HAP-1 (cell line): ENCODE results near the gene ZNF556.

Source experiments
- DNase-seq, 2 experiments: peaks; one replicate each; pipeline ENCODE4 v3.0.0-alpha.2; 2016 to 2020; ENCODE audit warnings: low spot score in 2 of 2
- H3K27me3 ChIP-seq: fragments of 250-450 bp; sonication (Bioruptor Pico); 2 replicates; pipeline ENCODE4 v1.5.1; 2020; ENCODE audit warnings: low read depth, mild to moderate bottlenecking, moderate library complexity
- H3K36me3 ChIP-seq: fragments of 250-450 bp; sonication (Bioruptor Pico); replicated peaks from 2 replicates; pipeline ENCODE4 v1.5.1; 2020; ENCODE audit warnings: mild to moderate bottlenecking
- H3K4me1 ChIP-seq: fragments of 250-450 bp; sonication (Bioruptor Pico); 2 replicates; pipeline ENCODE4 v1.5.1; 2020; ENCODE audit warnings: mild to moderate bottlenecking
- H3K4me3 ChIP-seq: fragments of 250-450 bp; sonication (Bioruptor Pico); 2 replicates; pipeline ENCODE4 v1.5.1; 2020; ENCODE audit warnings: mild to moderate bottlenecking, moderate library complexity
- H3K9me3 ChIP-seq: fragments of 250-450 bp; sonication (Bioruptor Pico); 2 replicates; pipeline ENCODE4 v1.5.1; 2020; ENCODE audit warnings: mild to moderate bottlenecking, moderate library complexity
- in situ Hi-C: fragments of 300-500 bp; cut with MboI; formaldehyde crosslinking; loops from 3 replicates; pipeline ENCODE4 v1.14.3; 2020; ENCODE audit warnings: low sequenced_read_pairs, inconsistent platforms, mixed read lengths

Gene ZNF556

GRCh38 chr19:2841855-2842574 is 25.1 kb upstream of the ZNF556 start:
- no peak for DNase-seq
- Histone ChIP-seq H3K4me3 (peak overlapping the region; percentile 78), H3K4me1 (peaks cover 3% of the 10 kb centered on the region), H3K9me3 (peaks cover 17% of the 10 kb centered on the region), H3K27me3 (no peaks in the 10 kb centered on the region), H3K36me3 (no peaks in the 10 kb centered on the region)
- in situ Hi-C loops = no loop called here

- peaks cover 24% of the 10 kb centered on the region for H3K9me3 ChIP-seq
- no peak for DNase-seq
- peaks cover 3% of the 10 kb centered on the region for H3K4me1 ChIP-seq
- in situ Hi-C loops = no loop called here
- H3K27me3 ChIP-seq = no peaks in the 10 kb centered on the region
- no peaks in the 10 kb centered on the region for H3K36me3 ChIP-seq
- H3K4me3 ChIP-seq = no peak overlapping the region
These were observed 22.0 kb upstream of the ZNF556 start for GRCh38 chr19:2845107-2845506.

- H3K36me3 ChIP-seq = peaks cover 6% of the 10 kb centered on the region
- in situ Hi-C loops = no loop called here
- DNase-seq = no peak
- H3K9me3 ChIP-seq = peaks cover 26% of the 10 kb centered on the region
- no peaks in the 10 kb centered on the region; the same call in 1 of the 2 replicates for H3K4me1 ChIP-seq
- no peak overlapping the region for H3K4me3 ChIP-seq
- no peaks in the 10 kb centered on the region for H3K27me3 ChIP-seq
These were observed 20.8 kb upstream of the ZNF556 start for GRCh38 chr19:2846180-2846894.

- no peaks in the 10 kb centered on the region for H3K27me3 ChIP-seq
- H3K4me3 ChIP-seq = no peak overlapping the region
- H3K36me3 ChIP-seq = peaks cover 18% of the 10 kb centered on the region
- in situ Hi-C loops = no loop called here
- H3K4me1 ChIP-seq = no peaks in the 10 kb centered on the region
- H3K9me3 ChIP-seq = peaks cover 38% of the 10 kb centered on the region
- no peak for DNase-seq
These were observed 19.6 kb upstream of the ZNF556 start for GRCh38 chr19:2847507-2847906.

- no peaks in the 10 kb centered on the region for H3K27me3 ChIP-seq
- peaks cover 29% of the 10 kb centered on the region for H3K36me3 ChIP-seq
- H3K4me3 ChIP-seq = no peak overlapping the region
- in situ Hi-C loops = no loop called here
- H3K9me3 ChIP-seq = peaks cover 49% of the 10 kb centered on the region
- DNase-seq = no peak
- H3K4me1 ChIP-seq = no peaks in the 10 kb centered on the region
These were observed 18.5 kb upstream of the ZNF556 start for GRCh38 chr19:2848616-2849015.

- no peaks in the 10 kb centered on the region for H3K4me1 ChIP-seq
- H3K9me3 ChIP-seq = peaks cover 52% of the 10 kb centered on the region
- no peak for DNase-seq
- H3K4me3 ChIP-seq = no peak overlapping the region
- in situ Hi-C loops = no loop called here
- H3K27me3 ChIP-seq = no peaks in the 10 kb centered on the region
- H3K36me3 ChIP-seq = peaks cover 36% of the 10 kb centered on the region
These were observed 16.7 kb upstream of the ZNF556 start for GRCh38 chr19:2850256-2850925.

GRCh38 chr19:2852598-2852997 is 14.5 kb upstream of the ZNF556 start:
- peaks cover 36% of the 10 kb centered on the region for H3K36me3 ChIP-seq
- H3K4me1 ChIP-seq = no peaks in the 10 kb centered on the region
- DNase-seq = no peak
- in situ Hi-C loops = no loop called here
- no peak overlapping the region for H3K4me3 ChIP-seq
- H3K9me3 ChIP-seq = peaks cover 63% of the 10 kb centered on the region
- no peaks in the 10 kb centered on the region for H3K27me3 ChIP-seq

- peaks cover 36% of the 10 kb centered on the region for H3K36me3 ChIP-seq
- no peak for DNase-seq
- H3K9me3 ChIP-seq = peaks cover 63% of the 10 kb centered on the region
- H3K4me3 ChIP-seq = no peak overlapping the region
- H3K4me1 ChIP-seq = no peaks in the 10 kb centered on the region
- no peaks in the 10 kb centered on the region for H3K27me3 ChIP-seq
- in situ Hi-C loops = no loop called here
These were observed 14.0 kb upstream of the ZNF556 start for GRCh38 chr19:2853015-2853606.

GRCh38 chr19:2854849-2855248 is 12.3 kb upstream of the ZNF556 start:
- Histone ChIP-seq H3K4me3 (no peak overlapping the region), H3K4me1 (no peaks in the 10 kb centered on the region), H3K36me3 (peaks cover 36% of the 10 kb centered on the region), H3K27me3 (no peaks in the 10 kb centered on the region), H3K9me3 (peaks cover 54% of the 10 kb centered on the region)
- in situ Hi-C loops = no loop called here
- DNase-seq = no peak

- H3K9me3 ChIP-seq = peaks cover 41% of the 10 kb centered on the region
- DNase-seq = no peak
These were observed 10.6 kb upstream of the ZNF556 start for GRCh38 chr19:2856457-2857050.

GRCh38 chr19:2858864-2859263 is 8.3 kb upstream of the ZNF556 start:
- no peak for DNase-seq
- no peaks in the 10 kb centered on the region for H3K27me3 ChIP-seq
- H3K4me1 ChIP-seq = no peaks in the 10 kb centered on the region
- in situ Hi-C loops = no loop called here
- H3K36me3 ChIP-seq = peaks cover 5% of the 10 kb centered on the region
- H3K9me3 ChIP-seq = peaks cover 18% of the 10 kb centered on the region
- no peak overlapping the region for H3K4me3 ChIP-seq

More at GRCh38 chr19:2856457-2857050, 10.6 kb upstream of the ZNF556 start:
- in situ Hi-C loops = no loop called here
- Histone ChIP-seq H3K4me3 (no peak overlapping the region), H3K27me3 (no peaks in the 10 kb centered on the region), H3K4me1 (no peaks in the 10 kb centered on the region), H3K36me3 (peaks cover 28% of the 10 kb centered on the region)

- Histone ChIP-seq H3K4me1 (no peaks in the 10 kb centered on the region), H3K27me3 (no peaks in the 10 kb centered on the region)
- in situ Hi-C loops = no loop called here
These were observed 3.3 kb upstream of the ZNF556 start for GRCh38 chr19:2863816-2864215.

GRCh38 chr19:2865334-2866100 is 1.6 kb upstream of the ZNF556 start:
- Histone ChIP-seq H3K4me1 (no peaks in the 10 kb centered on the region), H3K4me3 (no peak overlapping the region), H3K9me3 (no peaks in the 10 kb centered on the region), H3K27me3 (no peaks in the 10 kb centered on the region), H3K36me3 (no peaks in the 10 kb centered on the region)
- in situ Hi-C loops = no loop called here
- no peak for DNase-seq

More at GRCh38 chr19:2863816-2864215, 3.3 kb upstream of the ZNF556 start:
- Histone ChIP-seq H3K36me3 (no peaks in the 10 kb centered on the region), H3K4me3 (no peak overlapping the region), H3K9me3 (no peaks in the 10 kb centered on the region)
- no peak for DNase-seq
